Right atrium auricular region (tissue), 2 donors: ENCODE measurements around the gene CFAP299. TPM values are rescaled to one million over a fixed set of nuclear protein-coding genes. Genes with fewer than 3 reads are reported as not detected.
"Not testable (repeated sequence)": the region's sequence is repeated elsewhere in the genome, so short reads cannot be mapped to it uniquely, and the experiment has no call there.

Experiments used
- DNase-seq: peaks from one replicate; pipeline ENCODE4 v3.0.0-alpha.2; 2019; ENCODE audit warnings: low spot score
- H3K27ac ChIP-seq, 2 donors: fragments of 200-600 bp; sonication (generic); 1 replicate in 1 of 2; 2 replicates in 1 of 2; pipeline ENCODE4 v1.5.1; 2016 to 2019
- H3K27me3 ChIP-seq, 2 donors: fragments of 200-600 bp; sonication (generic); one replicate each; pipeline versions ENCODE4 v1.5.1 to v1.6.0; 2017 to 2019
- H3K36me3 ChIP-seq: fragments of 200-600 bp; sonication (generic); one replicate; pipeline ENCODE4 v1.5.1; 2016
- H3K4me1 ChIP-seq, 2 donors: fragments of 200-600 bp; sonication (generic); one replicate each; pipeline versions ENCODE4 v1.5.1 to v1.6.0; 2017 to 2019
- H3K4me3 ChIP-seq, 2 donors: fragments of 200-600 bp; sonication (generic); 1 replicate in 1 of 2; 2 replicates in 1 of 2; pipeline ENCODE4 v1.5.1; 2017 to 2019; ENCODE audit warnings: mild to moderate bottlenecking in 1 of 2, moderate library complexity in 1 of 2
- H3K9me3 ChIP-seq, 2 donors: fragments of 200-600 bp; sonication (generic); one replicate each; pipeline ENCODE4 v1.5.1; 2019
- total RNA-seq, 2 donors: library from RNA; depleted of rRNA; stranded (reverse); fragments of >200 nt; gene quantifications; one replicate each; pipeline ENCODE4 v1.1.0, GENCODE V29; 2016
- TF ChIP-seq, protein P1 (sequence below), 2 donors: fragments of 200-600 bp; sonication (generic); IDR thresholded peaks; one replicate each; pipeline ENCODE4 v1.5.1; 2019; ENCODE audit warnings: antibody characterized with exemption in 2 of 2

CFAP299 gene
- total RNA-seq, 2 donors from 2014 or later = not detected

GRCh38 chr4:80331693-80332092, 3.8 kb upstream of the CFAP299 start:
- H3K4me1 ChIP-seq = peaks cover 0 to 8% of the 10 kb centered on the region in 2 donors
- no peaks in the 10 kb centered on the region for H3K36me3 ChIP-seq
- H3K9me3 ChIP-seq = no peaks in the 10 kb centered on the region
- no peak for DNase-seq
- H3K27me3 ChIP-seq = no peaks in the 10 kb centered on the region
- H3K27ac ChIP-seq = no peak overlapping the region
- H3K4me3 ChIP-seq = no peak overlapping the region
- TF ChIP-seq, protein P1, sequence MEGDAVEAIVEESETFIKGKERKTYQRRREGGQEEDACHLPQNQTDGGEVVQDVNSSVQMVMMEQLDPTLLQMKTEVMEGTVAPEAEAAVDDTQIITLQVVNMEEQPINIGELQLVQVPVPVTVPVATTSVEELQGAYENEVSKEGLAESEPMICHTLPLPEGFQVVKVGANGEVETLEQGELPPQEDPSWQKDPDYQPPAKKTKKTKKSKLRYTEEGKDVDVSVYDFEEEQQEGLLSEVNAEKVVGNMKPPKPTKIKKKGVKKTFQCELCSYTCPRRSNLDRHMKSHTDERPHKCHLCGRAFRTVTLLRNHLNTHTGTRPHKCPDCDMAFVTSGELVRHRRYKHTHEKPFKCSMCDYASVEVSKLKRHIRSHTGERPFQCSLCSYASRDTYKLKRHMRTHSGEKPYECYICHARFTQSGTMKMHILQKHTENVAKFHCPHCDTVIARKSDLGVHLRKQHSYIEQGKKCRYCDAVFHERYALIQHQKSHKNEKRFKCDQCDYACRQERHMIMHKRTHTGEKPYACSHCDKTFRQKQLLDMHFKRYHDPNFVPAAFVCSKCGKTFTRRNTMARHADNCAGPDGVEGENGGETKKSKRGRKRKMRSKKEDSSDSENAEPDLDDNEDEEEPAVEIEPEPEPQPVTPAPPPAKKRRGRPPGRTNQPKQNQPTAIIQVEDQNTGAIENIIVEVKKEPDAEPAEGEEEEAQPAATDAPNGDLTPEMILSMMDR (IDR thresholded peaks at IDR 0.05) = no peak

- Histone ChIP-seq H3K4me1 (peaks cover 0 to 8% of the 10 kb centered on the region in 2 donors), H3K36me3 (no peaks in the 10 kb centered on the region), H3K4me3 (no peak overlapping the region), H3K27me3 (no peaks in the 10 kb centered on the region), H3K27ac (no peak overlapping the region), H3K9me3 (no peaks in the 10 kb centered on the region)
- no peak for DNase-seq
- TF ChIP-seq, protein P1 (IDR thresholded peaks at IDR 0.05) = no peak
Observed at GRCh38 chr4:80333121-80333520, 2.4 kb upstream of the CFAP299 start.

- Histone ChIP-seq H3K4me1 (peaks cover 0 to 8% of the 10 kb centered on the region in 2 donors), H3K27me3 (no peaks in the 10 kb centered on the region), H3K27ac (no peak overlapping the region), H3K4me3 (no peak overlapping the region), H3K36me3 (no peaks in the 10 kb centered on the region), H3K9me3 (no peaks in the 10 kb centered on the region)
- TF ChIP-seq, protein P1 (IDR thresholded peaks at IDR 0.05) = no peak
- DNase-seq = no peak
Observed at GRCh38 chr4:80334568-80334967, 962 bp upstream of the CFAP299 start.

DNA sequence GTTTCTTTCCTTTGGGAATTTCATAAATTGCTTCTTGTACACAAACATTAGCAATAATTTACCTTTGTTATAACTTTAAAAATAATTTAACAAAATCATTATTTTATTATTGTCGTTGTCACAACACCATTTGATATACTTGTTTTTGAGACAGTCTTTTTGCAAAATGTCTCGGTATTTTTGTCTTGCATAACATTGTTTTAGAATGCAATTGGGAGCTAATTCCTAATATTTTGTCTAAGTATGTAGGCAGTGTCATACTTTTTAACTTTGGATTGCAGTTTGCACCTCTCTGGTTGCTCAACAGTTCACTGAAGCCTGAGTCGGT, 340 bp upstream of the CFAP299 start:
- TF ChIP-seq, protein P1 (IDR thresholded peaks at IDR 0.05) = no peak
- DNase-seq = no peak
- H3K27me3 ChIP-seq = no peaks in the 10 kb centered on the region
- H3K9me3 ChIP-seq = no peaks in the 10 kb centered on the region
- H3K4me3 ChIP-seq = peak overlapping the region; percentile 47 to 52
- H3K4me1 ChIP-seq = peaks cover 0 to 8% of the 10 kb centered on the region in 2 donors
- H3K36me3 ChIP-seq = no peaks in the 10 kb centered on the region
- no peak overlapping the region for H3K27ac ChIP-seq

DNA sequence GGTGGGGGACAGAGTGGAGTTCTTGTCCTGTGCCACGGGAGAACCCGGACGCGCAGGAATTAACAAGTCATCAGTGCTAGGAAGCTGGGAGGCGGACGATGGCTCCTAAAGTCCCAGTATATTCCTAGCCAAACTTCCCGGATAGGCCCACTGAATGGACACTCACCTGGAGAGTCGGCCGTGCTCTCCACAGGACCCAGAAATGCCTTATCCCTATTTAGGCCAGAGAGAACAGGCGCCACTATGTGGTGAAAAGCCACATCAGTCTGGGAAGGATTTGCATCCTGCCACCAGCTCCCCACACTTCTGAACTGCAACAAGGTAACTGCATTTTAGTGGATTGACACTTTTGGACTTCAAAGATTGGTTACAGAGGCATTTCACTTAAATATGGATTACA, 1.1 kb downstream of the CFAP299 start:
- peaks cover 0 to 2% of the 10 kb centered on the region in 2 donors for H3K9me3 ChIP-seq
- no peaks in the 10 kb centered on the region for H3K36me3 ChIP-seq
- no peak for DNase-seq
- peak overlapping the region; percentile 47 to 52 for H3K4me3 ChIP-seq
- no peak overlapping the region for H3K27ac ChIP-seq
- H3K4me1 ChIP-seq = peaks cover 0 to 8% of the 10 kb centered on the region in 2 donors
- TF ChIP-seq, protein P1 (IDR thresholded peaks at IDR 0.05) = peak in 1 of 2 donors; percentile 57
- no peaks in the 10 kb centered on the region for H3K27me3 ChIP-seq

GRCh38 chr4:80340036-80340435, 4.5 kb downstream of the CFAP299 start:
- Histone ChIP-seq H3K36me3 (no peaks in the 10 kb centered on the region), H3K4me3 (no peak overlapping the region), H3K9me3 (peaks cover 0 to 14% of the 10 kb centered on the region in 2 donors), H3K27me3 (no peaks in the 10 kb centered on the region), H3K4me1 (peaks cover 0 to 8% of the 10 kb centered on the region in 2 donors), H3K27ac (no peak overlapping the region)
- TF ChIP-seq, protein P1 (IDR thresholded peaks at IDR 0.05) = no peak
- DNase-seq = no peak

DNA sequence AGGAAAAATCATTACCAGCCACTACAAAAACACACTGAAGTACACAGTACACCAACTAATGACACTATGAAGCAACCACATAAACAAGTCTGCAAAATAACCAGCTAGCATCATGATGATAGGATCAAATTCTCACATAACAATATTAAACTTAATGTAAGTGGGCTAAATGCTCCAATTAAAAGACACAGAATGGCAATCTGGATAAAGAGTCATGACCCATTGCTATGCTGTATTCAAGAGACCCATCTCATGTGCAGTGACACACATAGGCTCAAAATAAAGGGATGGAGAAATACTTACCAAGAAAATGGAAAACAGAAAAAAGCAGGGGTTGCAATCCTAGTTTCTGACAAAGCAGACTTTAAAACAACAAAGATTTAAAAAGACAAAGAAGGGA, 7.2 kb downstream of the CFAP299 start:
- peaks cover 0 to 14% of the 10 kb centered on the region in 2 donors for H3K9me3 ChIP-seq
- not testable (repeated sequence) for H3K36me3 ChIP-seq, H3K27ac ChIP-seq, H3K4me1 ChIP-seq, H3K4me3 ChIP-seq, H3K27me3 ChIP-seq, DNase-seq
